LNCaP clone FGC (cell line): ENCODE results near the gene ARID5B.

Source experiments
- DNase-seq: peaks from one replicate; pipeline ENCODE4 v3.0.0-alpha.2; 2011; ENCODE audit warnings: low read depth
- H3K4me3 ChIP-seq: 2 replicates; pipeline ENCODE4 v1.5.1; 2011; ENCODE audit warnings: mild to moderate bottlenecking, low read depth, low read length, control low read depth
- TF ChIP-seq, protein P1 (sequence below): IDR thresholded peaks from 2 replicates; pipeline ENCODE4 v1.5.1; 2012; ENCODE audit warnings: mild to moderate bottlenecking; ENCODE audit not compliant: control insufficient read depth, insufficient read depth; ENCODE audit errors: extremely low read depth

The ARID5B gene

GRCh38 chr10:61985715-61986114 is 84.2 kb downstream of the ARID5B start:
- TF ChIP-seq, protein P1, sequence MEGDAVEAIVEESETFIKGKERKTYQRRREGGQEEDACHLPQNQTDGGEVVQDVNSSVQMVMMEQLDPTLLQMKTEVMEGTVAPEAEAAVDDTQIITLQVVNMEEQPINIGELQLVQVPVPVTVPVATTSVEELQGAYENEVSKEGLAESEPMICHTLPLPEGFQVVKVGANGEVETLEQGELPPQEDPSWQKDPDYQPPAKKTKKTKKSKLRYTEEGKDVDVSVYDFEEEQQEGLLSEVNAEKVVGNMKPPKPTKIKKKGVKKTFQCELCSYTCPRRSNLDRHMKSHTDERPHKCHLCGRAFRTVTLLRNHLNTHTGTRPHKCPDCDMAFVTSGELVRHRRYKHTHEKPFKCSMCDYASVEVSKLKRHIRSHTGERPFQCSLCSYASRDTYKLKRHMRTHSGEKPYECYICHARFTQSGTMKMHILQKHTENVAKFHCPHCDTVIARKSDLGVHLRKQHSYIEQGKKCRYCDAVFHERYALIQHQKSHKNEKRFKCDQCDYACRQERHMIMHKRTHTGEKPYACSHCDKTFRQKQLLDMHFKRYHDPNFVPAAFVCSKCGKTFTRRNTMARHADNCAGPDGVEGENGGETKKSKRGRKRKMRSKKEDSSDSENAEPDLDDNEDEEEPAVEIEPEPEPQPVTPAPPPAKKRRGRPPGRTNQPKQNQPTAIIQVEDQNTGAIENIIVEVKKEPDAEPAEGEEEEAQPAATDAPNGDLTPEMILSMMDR, result no peak
- H3K4me3 ChIP-seq, result no peak overlapping the region
- DNase-seq, result no peak

DNA sequence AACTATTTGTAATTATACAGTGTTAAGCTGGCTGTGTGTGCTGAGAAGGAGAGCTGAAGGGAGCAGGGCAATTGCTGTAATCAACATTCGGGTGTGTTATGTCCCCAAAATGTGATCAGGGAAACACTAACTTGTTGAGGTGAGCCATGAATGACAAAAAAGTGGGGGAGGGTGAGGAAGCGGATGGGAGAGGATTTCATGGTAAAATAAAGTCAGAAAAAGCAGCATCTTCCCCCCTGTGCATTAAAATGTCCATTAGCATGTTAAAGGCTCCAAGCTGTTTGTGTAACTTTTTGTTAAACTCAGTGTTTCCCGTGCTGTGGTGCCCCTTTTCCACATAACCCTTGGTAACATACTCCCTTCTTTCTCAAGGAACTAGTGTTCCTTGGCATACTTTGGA is 84.9 kb downstream of the ARID5B start:
- no peak for DNase-seq
- no peak overlapping the region for H3K4me3 ChIP-seq
- TF ChIP-seq, protein P1, result no peak

GRCh38 chr10:61986788-61987492 is 85.4 kb downstream of the ARID5B start:
- DNase-seq, result no peak
- no peak overlapping the region for H3K4me3 ChIP-seq
- TF ChIP-seq, protein P1, result no peak

DNA sequence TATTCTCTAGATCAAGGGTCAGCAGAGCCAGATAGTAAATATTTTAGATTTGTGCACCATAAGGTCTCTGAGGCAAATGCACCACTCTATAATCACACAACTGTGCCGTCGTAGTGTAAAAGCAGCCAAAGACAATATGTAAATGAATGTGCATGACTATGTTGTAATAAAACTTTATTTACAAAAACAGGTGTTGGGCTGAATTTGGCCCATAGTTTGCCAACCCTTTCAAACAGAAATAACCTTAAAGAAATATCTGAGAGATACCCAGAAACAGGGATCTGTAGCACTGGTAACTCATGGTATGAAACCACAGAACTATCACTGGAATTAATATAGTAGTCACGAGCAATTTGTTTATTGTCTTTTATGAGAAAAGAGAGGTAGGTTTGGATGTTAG is 86.0 kb downstream of the ARID5B start:
- no peak overlapping the region for H3K4me3 ChIP-seq
- TF ChIP-seq, protein P1, result no peak
- no peak for DNase-seq

- no peak for DNase-seq
- no peak overlapping the region for H3K4me3 ChIP-seq
- TF ChIP-seq, protein P1, result no peak
Observed at GRCh38 chr10:61987951-61988379, 86.5 kb downstream of the ARID5B start.

- no peak overlapping the region for H3K4me3 ChIP-seq
- TF ChIP-seq, protein P1, result no peak
- DNase-seq, result no peak
Observed at GRCh38 chr10:61989995-61990760, 88.7 kb downstream of the ARID5B start.
